GM21576 (cell line): ENCODE measurements around the gene NLRP3.
A peak's percentile ranks its signal among the peaks of the same experiment; 100 is the strongest.
"Not testable (repeated sequence)": the region's sequence is repeated elsewhere in the genome, so short reads cannot be mapped to it uniquely, and the experiment has no call there.

Source experiments
- ATAC-seq: cut with Tn5 transposase; IDR thresholded peaks from one replicate; pipeline ENCODE4 v1.9.1; 2021; ENCODE audit warnings: mild to moderate bottlenecking, moderate library complexity; ENCODE audit not compliant: unreplicated experiment

Gene NLRP3

DNA sequence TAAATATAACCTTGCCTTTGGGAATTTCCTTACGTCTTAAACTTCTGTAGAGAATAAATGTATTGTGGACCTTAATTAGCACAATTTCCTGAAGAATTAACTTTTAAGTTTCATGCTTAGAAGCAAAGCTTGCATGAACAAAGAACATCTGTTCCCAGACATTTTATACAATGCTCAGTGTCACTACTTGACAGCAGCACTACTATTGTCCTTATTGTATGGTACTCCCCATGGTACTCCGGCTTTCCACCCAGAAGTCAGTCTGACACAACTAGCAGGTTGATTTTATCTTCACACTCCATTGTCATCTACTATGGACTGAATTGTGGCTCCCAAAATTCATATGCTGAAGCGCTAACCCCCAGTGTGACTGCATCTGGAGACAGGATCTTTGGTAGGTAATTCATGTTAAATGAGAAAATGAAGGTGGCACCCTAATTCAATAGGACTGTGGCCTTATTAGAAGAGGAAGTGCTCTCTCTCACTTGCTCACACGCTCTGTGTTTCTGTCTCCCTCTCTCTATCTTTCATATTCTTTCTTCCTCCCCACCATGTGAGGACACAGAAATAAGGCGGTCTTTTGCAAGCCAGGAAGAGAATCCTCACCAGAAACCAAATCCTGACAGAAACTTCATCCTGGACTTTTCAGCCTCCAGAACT is 52.6 kb downstream of the NLRP3 start:
- no peak for ATAC-seq

GRCh38 chr1:247469141-247469535 is 53.2 kb downstream of the NLRP3 start:
- no peak for ATAC-seq

- not testable (repeated sequence) for ATAC-seq
Measured at GRCh38 chr1:247470942-247471429, 55.0 kb downstream of the NLRP3 start.

GRCh38 chr1:247471445-247472016 is 55.6 kb downstream of the NLRP3 start:
- ATAC-seq: no peak

- no peak for ATAC-seq
Measured at GRCh38 chr1:247472035-247472434, 56.1 kb downstream of the NLRP3 start.

DNA sequence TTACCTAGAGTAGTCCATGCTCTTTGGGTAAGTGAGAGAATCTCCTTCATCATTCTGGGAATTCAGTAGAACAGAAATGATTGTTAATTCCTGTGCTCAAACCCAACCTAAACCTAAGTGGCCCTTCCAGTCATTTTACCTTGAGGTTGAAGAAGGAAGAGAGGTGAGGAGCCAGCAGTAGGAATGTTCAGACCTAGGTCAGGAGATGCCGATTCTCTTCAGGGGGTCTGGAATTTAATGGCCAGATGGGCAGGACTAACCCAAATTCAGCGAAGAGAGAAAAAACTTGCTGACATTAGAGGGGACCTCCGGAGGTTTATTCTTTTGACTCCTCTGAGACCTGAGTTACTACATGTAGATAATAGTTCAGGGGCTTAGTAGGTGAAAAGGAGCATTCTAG is 58.4 kb downstream of the NLRP3 start:
- ATAC-seq: no peak

DNA sequence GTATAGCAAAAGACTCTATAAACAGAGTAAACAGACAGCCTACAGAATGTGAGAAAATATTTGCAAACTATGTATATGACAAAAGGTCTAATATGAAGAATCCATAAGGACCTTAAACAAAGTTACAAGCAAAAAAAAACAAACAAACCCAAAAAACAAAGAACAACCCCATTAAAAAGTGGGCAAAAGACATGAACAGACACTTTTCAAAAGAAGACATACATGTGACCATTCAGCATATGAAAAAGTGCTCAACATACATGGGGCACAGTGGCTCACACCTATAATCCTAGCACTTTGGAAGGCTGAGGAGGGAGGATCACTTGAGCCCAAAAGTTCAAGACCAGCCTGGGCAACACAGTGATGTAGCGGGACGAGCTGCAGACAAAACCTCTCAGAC is 59.8 kb downstream of the NLRP3 start:
- no peak for ATAC-seq

GRCh38 chr1:247476328-247477058 is 60.5 kb downstream of the NLRP3 start:
- not testable (repeated sequence) for ATAC-seq

GRCh38 chr1:247482747-247483146 is 66.8 kb downstream of the NLRP3 start:
- no peak for ATAC-seq

- peak; percentile 69 for ATAC-seq
Measured at GRCh38 chr1:247487057-247487456, 71.1 kb downstream of the NLRP3 start.

DNA sequence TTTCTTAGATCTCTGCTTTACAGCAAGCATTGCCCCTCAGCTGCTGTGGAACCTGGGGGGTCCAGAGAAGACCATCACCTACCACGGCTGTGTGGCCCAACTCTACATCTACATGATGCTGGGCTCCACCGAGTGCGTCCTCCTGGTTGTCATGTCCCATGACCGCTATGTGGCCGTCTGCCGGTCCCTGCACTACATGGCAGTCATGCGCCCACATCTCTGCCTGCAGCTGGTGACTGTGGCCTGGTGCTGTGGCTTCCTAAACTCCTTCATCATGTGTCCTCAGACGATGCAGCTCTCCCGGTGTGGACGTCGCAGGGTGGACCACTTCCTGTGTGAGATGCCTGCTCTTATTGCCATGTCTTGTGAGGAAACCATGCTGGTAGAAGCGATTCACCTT is 75.4 kb downstream of the NLRP3 start:
- ATAC-seq: no peak

DNA sequence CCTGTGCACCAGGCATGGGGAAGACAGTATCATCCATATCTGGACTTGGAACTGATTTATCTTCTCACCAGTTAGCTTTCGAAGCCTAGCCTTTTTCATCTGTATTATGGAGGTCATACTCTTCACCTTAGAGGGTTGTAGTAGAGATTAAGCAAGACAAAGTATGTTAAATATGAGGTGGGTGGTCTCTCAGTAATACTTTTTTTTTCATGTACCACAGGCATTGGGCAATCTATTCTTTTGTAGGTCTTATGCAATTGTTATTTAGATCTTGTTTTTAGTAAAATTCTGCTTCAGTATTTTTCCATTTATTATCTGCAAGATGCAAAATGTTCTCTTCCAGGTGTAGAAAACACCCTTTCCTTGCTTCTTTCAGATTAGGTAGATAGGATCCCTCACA is 77.1 kb downstream of the NLRP3 start:
- ATAC-seq: no peak

DNA sequence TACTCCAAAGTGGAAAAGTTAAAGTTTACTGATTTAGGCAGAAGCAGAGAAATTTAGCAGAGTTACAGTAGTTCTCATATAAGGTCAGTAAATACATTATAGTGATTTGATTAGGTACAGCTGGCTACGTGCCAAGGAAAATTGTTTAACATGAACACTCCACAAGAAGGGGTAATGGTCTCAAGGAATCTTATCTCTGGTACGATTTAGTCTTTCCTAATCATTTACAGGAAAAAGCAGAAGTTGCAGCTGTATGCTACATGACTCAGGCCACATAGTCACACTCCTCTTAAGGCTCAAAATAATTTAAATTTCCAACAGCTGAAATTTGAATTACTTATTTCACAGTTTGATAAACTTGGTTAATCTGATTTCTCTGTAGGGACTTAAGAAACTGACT is 78.8 kb downstream of the NLRP3 start:
- ATAC-seq: no peak

GRCh38 chr1:247496581-247497285 is 80.8 kb downstream of the NLRP3 start:
- no peak for ATAC-seq
